Measurements from ENCODE around the gene FCSK. TPM values are rescaled to one million over a fixed set of nuclear protein-coding genes. Genes with fewer than 3 reads are reported as not detected.

Gene FCSK
- total and polyA plus RNA-seq, 2 of the 8 experiments (the other 6 are each of a cell fraction or from before 2014, with no cell fraction given) = 4.6 to 5.1 TPM

DNA sequence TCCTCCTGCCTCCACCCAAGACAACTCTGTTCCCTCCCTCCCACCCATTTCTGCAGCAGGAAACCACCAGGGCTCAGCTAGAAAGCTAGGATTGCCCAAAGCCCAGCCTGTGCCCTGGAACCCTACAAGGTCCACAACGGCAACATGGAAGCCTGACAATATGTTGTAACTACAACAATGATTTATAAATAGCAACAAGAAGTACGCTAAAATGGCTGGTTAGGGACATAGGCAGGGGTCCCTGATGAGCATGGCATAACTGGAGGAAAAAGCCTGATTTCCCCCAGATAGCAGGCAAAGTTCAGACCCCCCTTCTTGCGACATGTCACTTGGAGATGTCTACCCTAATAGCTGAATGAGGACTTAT, 22.1 kb upstream of the FCSK start (continued):
- TF ChIP-seq SP1 (IDR thresholded peaks at IDR 0.05; ENCODE audit: low read depth, low read length) (no peak), ATF2 (IDR thresholded peaks at IDR 0.05; ENCODE audit: low read length) (no peak)
